ENCODE measurements around the gene PTGS1.

PTGS1 gene

GRCh38 chr9:122389799-122390481 lies 19.1 kb downstream of the PTGS1 start:
- TF ChIP-seq CTCF (IDR thresholded peaks at IDR 0.05; ENCODE audit: borderline replicate concordance, insufficient read depth, low read depth, low read length), result no peak
- H3K4me3 ChIP-seq (ENCODE audit: low read depth, low read length), result no peak overlapping the region

GRCh38 chr9:122392284-122392683 lies 21.5 kb downstream of the PTGS1 start:
- no peak for TF ChIP-seq CTCF (IDR thresholded peaks at IDR 0.05; ENCODE audit: borderline replicate concordance, insufficient read depth, low read depth, low read length)
- no peak overlapping the region for H3K4me3 ChIP-seq (ENCODE audit: low read depth, low read length)

- H3K4me3 ChIP-seq (ENCODE audit: low read depth, low read length), result no peak overlapping the region
- TF ChIP-seq CTCF (IDR thresholded peaks at IDR 0.05; ENCODE audit: borderline replicate concordance, insufficient read depth, low read depth, low read length), result no peak
These were observed 21.9 kb downstream of the PTGS1 start for GRCh38 chr9:122392714-122393113.

GRCh38 chr9:122393284-122393983 lies 22.6 kb downstream of the PTGS1 start:
- H3K4me3 ChIP-seq (ENCODE audit: low read depth, low read length), result no peak overlapping the region
- no peak for TF ChIP-seq CTCF (IDR thresholded peaks at IDR 0.05; ENCODE audit: borderline replicate concordance, insufficient read depth, low read depth, low read length)

- TF ChIP-seq CTCF (IDR thresholded peaks at IDR 0.05; ENCODE audit: borderline replicate concordance, insufficient read depth, low read depth, low read length), result no peak
These were observed 23.7 kb downstream of the PTGS1 start for GRCh38 chr9:122394265-122395125.

GRCh38 chr9:122396614-122397148 lies 25.9 kb downstream of the PTGS1 start:
- no peak for TF ChIP-seq CTCF (IDR thresholded peaks at IDR 0.05; ENCODE audit: borderline replicate concordance, insufficient read depth, low read depth, low read length)
- H3K4me3 ChIP-seq (ENCODE audit: low read depth, low read length), result no peak overlapping the region

More at GRCh38 chr9:122394265-122395125, 23.7 kb downstream of the PTGS1 start:
- H3K4me3 ChIP-seq (ENCODE audit: low read depth, low read length), result no peak overlapping the region

Data from GM12875 (cell line).